ENCODE measurements around the gene PTPRE.
"Not testable (repeated sequence)": the region's sequence is repeated elsewhere in the genome, so short reads cannot be mapped to it uniquely, and the experiment has no call there.

PTPRE gene

GRCh38 chr10:128094596-128094995, 187.7 kb downstream of the PTPRE start:
- H3K36me3 ChIP-seq (ENCODE audit: control insufficient read depth in 2 of 2, insufficient read depth in 1 of 2, low read length in 2 of 2) = peaks cover 16 to 35% of the 10 kb centered on the region in 2 experiments
- not testable (repeated sequence) for H3K4me3 ChIP-seq (ENCODE audit: low read depth, low read length); H3K4me1 ChIP-seq (ENCODE audit: control insufficient read depth, insufficient read depth, low read length); H3K9me3 ChIP-seq (ENCODE audit: control insufficient read depth, insufficient read depth, low read depth, low read length); H3K27ac ChIP-seq (ENCODE audit: extremely low read depth, low read depth, low read length)
- ChIA-PET POLR2A (interaction anchor here (1.1 kb wide), 1 partner anchor 13 kb away, joined by 3 read pairs; no protein-coding TSS in a partner anchor), CTCF (interaction anchor here (0.6 to 1.2 kb wide), 5 partner anchors 16 to 379 kb away, joined by 3 to 7 read pairs (median 3); no protein-coding TSS in a partner anchor)
- peak; percentile 81 for TF ChIP-seq ZNF121 (tag by site-specific recombination; IDR thresholded peaks at IDR 0.05)

- Histone ChIP-seq H3K9me3 (ENCODE audit: control insufficient read depth, insufficient read depth, low read depth, low read length) (no peaks in the 10 kb centered on the region), H3K4me3 (ENCODE audit: low read depth, low read length) (no peak overlapping the region), H3K4me1 (ENCODE audit: control insufficient read depth, insufficient read depth, low read length) (no peaks in the 10 kb centered on the region), H3K36me3 (ENCODE audit: control insufficient read depth in 2 of 2, insufficient read depth in 1 of 2, low read length in 2 of 2) (peaks cover 16 to 41% of the 10 kb centered on the region in 2 experiments), H3K27ac (ENCODE audit: extremely low read depth, low read depth, low read length) (no peak overlapping the region)
- ChIA-PET CTCF (interaction anchor here (0.6 to 1.2 kb wide), 5 partner anchors 16 to 379 kb away, joined by 3 read pairs; no protein-coding TSS in a partner anchor), POLR2A (interaction anchor here (1.1 to 1.4 kb wide), 2 partner anchors 13 to 30 kb away, joined by 3 read pairs; no protein-coding TSS in a partner anchor)
- TF ChIP-seq ZNF202 (tag by site-specific recombination; IDR thresholded peaks at IDR 0.05; ENCODE audit: borderline replicate concordance) (no peak), REPIN1 (tag by site-specific recombination; IDR thresholded peaks at IDR 0.05; ENCODE audit: low read depth) (no peak), KLF8 (tag by site-specific recombination; IDR thresholded peaks at IDR 0.05) (no peak), ZNF513 (tag by site-specific recombination; IDR thresholded peaks at IDR 0.05) (no peak), HIC1 (tag by site-specific recombination; IDR thresholded peaks at IDR 0.05) (no peak), PRDM10 (tag by site-specific recombination; IDR thresholded peaks at IDR 0.05) (peak; percentile 56), HOXD13 (CRISPR knock-in tag; IDR thresholded peaks at IDR 0.05; ENCODE audit: borderline replicate concordance) (no peak), SALL2 (tag by site-specific recombination; IDR thresholded peaks at IDR 0.05; ENCODE audit: borderline replicate concordance) (no peak), ZNF629 (tag by site-specific recombination; IDR thresholded peaks at IDR 0.05) (0 out of 2 replicates have a peak, but pooled peaks have one; percentile 18), ZSCAN23 (tag by site-specific recombination; IDR thresholded peaks at IDR 0.05) (no peak), EGR2 (tag by site-specific recombination; IDR thresholded peaks at IDR 0.05; ENCODE audit: low read depth) (0 out of 2 replicates have a peak, but pooled peaks have one; percentile 22), ZEB2 (tag by site-specific recombination; IDR thresholded peaks at IDR 0.05) (peak; percentile 15; the same call in 1 of the 2 replicates), ZNF623 (tag by site-specific recombination; IDR thresholded peaks at IDR 0.05) (no peak), ZNF473 (tag by site-specific recombination; IDR thresholded peaks at IDR 0.05) (no peak), MEIS1 (CRISPR knock-in tag; IDR thresholded peaks at IDR 0.05; ENCODE audit: borderline replicate concordance) (no peak), REST (tag by site-specific recombination; IDR thresholded peaks at IDR 0.05) (no peak), SP7 (tag by site-specific recombination; IDR thresholded peaks at IDR 0.05) (no peak), ZNF529 (tag by site-specific recombination; IDR thresholded peaks at IDR 0.05; ENCODE audit: insufficient replicate concordance) (no peak), ZNF704 (tag by site-specific recombination; IDR thresholded peaks at IDR 0.05) (no peak), ZNF19 (tag by site-specific recombination; IDR thresholded peaks at IDR 0.05; ENCODE audit: low read depth) (no peak)
Measured at GRCh38 chr10:128095027-128095752, 188.3 kb downstream of the PTPRE start.
